H1 (cell line): ENCODE results near the gene KCTD11. TPM values are rescaled to one million over a fixed set of nuclear protein-coding genes. Genes with fewer than 3 reads are reported as not detected.
A peak's percentile ranks its signal among the peaks of the same experiment; 100 is the strongest.

Experiments
- CTCF ChIA-PET: fragments of 300-600 bp; sonication (Branson Sonifier 250); formaldehyde crosslinking; loops from one replicate; lab custom pipeline; 2021; ENCODE audit not compliant: partially characterized antibody; lab: Charles Lee
- POLR2A ChIA-PET: fragments of 300-600 bp; sonication (Branson Sonifier 250); formaldehyde crosslinking; loops from one replicate; lab custom pipeline; 2021; ENCODE audit warnings: inconsistent platforms; ENCODE audit not compliant: partially characterized antibody; lab: Charles Lee
- DNase-seq, 2 experiments: peaks; one replicate each; pipeline versions ENCODE4 v3.0.0 to v3.0.0-alpha.2; 2010 to 2022; ENCODE audit warnings: low spot score in 2 of 2, low read depth in 1 of 2, mixed read lengths in 1 of 2
- FAIRE-seq: peaks from 2 replicates; lab custom pipeline; 2011; peaks lifted over from hg19 to GRCh38; lab: Jason Lieb, UNC
- H2AFZ ChIP-seq: 2 replicates; pipeline ENCODE4 v1.8.1; 2012; ENCODE audit warnings: low read length, inconsistent platforms
- H2AK5ac ChIP-seq: 2 replicates; pipeline ENCODE4 v1.6.1; 2013; ENCODE audit warnings: low read depth, low read length
- H2BK120ac ChIP-seq: replicated peaks from 2 replicates; pipeline ENCODE3; 2013; ENCODE audit warnings: low read depth, low read length, inconsistent platforms
- H2BK12ac ChIP-seq: 2 replicates; pipeline ENCODE4 v1.6.1; 2013; ENCODE audit warnings: low read depth, low read length
- H2BK15ac ChIP-seq: 2 replicates; pipeline ENCODE4 v1.6.1; 2013; ENCODE audit warnings: low read length
- H2BK20ac ChIP-seq: 2 replicates; pipeline ENCODE4 v1.6.1; 2013; ENCODE audit warnings: low read length
- H2BK5ac ChIP-seq: 2 replicates; pipeline ENCODE4 v1.6.1; 2013; ENCODE audit warnings: low read depth, low read length
- H3K14ac ChIP-seq: 2 replicates; pipeline ENCODE4 v1.6.1; 2013; ENCODE audit warnings: inconsistent platforms; ENCODE audit not compliant: insufficient read length
- H3K18ac ChIP-seq: 2 replicates; pipeline ENCODE4 v1.6.1; 2013; ENCODE audit warnings: low read length; ENCODE audit errors: extremely low read depth
- H3K23ac ChIP-seq: 2 replicates; pipeline ENCODE4 v1.6.1; 2013; ENCODE audit warnings: inconsistent platforms; ENCODE audit not compliant: insufficient read length
- H3K23me2 ChIP-seq: 2 replicates; pipeline ENCODE4 v1.6.1; 2013; ENCODE audit warnings: low read depth, low read length
- H3K27ac ChIP-seq: 2 replicates; pipeline ENCODE4 v1.6.1; 2011; ENCODE audit warnings: low read depth, low read length, inconsistent platforms
- H3K27me3 ChIP-seq, 4 experiments: replicated peaks in 1 of 4; 1 replicate in 1 of 4; 2 replicates in 3 of 4; pipeline versions ENCODE4 v1.6.1 to v1.8.1; 2011 to 2013; ENCODE audit warnings: low read length in 3 of 4, mild to moderate bottlenecking in 3 of 4, inconsistent platforms in 2 of 4, mixed read lengths in 2 of 4, moderate library complexity in 1 of 4; ENCODE audit not compliant: control insufficient read depth in 3 of 4, insufficient read depth in 3 of 4; ENCODE audit errors: extremely low read depth in 1 of 4
- H3K36me3 ChIP-seq, 4 experiments: 2 replicates each; pipeline versions ENCODE4 v1.6.1 to v1.8.1; 2011 to 2013; ENCODE audit warnings: mild to moderate bottlenecking in 4 of 4, low read length in 3 of 4, moderate library complexity in 2 of 4, control low read depth in 1 of 4, inconsistent platforms in 1 of 4; ENCODE audit not compliant: insufficient read depth in 4 of 4, control insufficient read depth in 2 of 4
- H3K4ac ChIP-seq: replicated peaks from 2 replicates; pipeline ENCODE3; 2013; ENCODE audit warnings: low read length, low read depth, mixed read lengths, inconsistent platforms; ENCODE audit not compliant: insufficient read length
- H3K4me1 ChIP-seq, 4 experiments: replicated peaks in 1 of 4; 1 replicate in 1 of 4; 2 replicates in 3 of 4; pipeline versions ENCODE4 v1.6.1 to v1.8.1; 2011 to 2013; ENCODE audit warnings: low read length in 3 of 4, inconsistent platforms in 2 of 4, mixed read lengths in 1 of 4; ENCODE audit not compliant: insufficient read depth in 4 of 4, control insufficient read depth in 3 of 4
- H3K4me2 ChIP-seq, 2 experiments: 2 replicates each; pipeline versions ENCODE4 v1.6.1 to v1.8.1; 2011 to 2013; ENCODE audit warnings: low read depth in 2 of 2, low read length in 2 of 2, control low read depth in 1 of 2, inconsistent platforms in 1 of 2, mild to moderate bottlenecking in 1 of 2; ENCODE audit not compliant: insufficient read depth in 1 of 2
- H3K4me3 ChIP-seq, 4 experiments: fragments of 200-600, 300-600 bp in 1 of 4; sonication (generic), shearing (Covaris generic), sonication (Bioruptor Twin) in 1 of 4; 2 replicates each; pipeline versions ENCODE4 v1.5.1 to v1.8.1; 2011 to 2016; ENCODE audit warnings: low read length in 4 of 4, low read depth in 3 of 4, control low read depth in 2 of 4, inconsistent platforms in 2 of 4, mild to moderate bottlenecking in 2 of 4, mixed read lengths in 1 of 4, moderate library complexity in 1 of 4; ENCODE audit not compliant: insufficient read depth in 2 of 4; ENCODE audit errors: extremely low read depth in 1 of 4
- H3K56ac ChIP-seq: replicated peaks from 2 replicates; pipeline ENCODE3; 2013; ENCODE audit warnings: low read depth, mild to moderate bottlenecking, mixed read lengths, low read length, inconsistent platforms; ENCODE audit not compliant: insufficient read length
- H3K79me1 ChIP-seq: 2 replicates; pipeline ENCODE4 v1.6.1; 2013; ENCODE audit warnings: low read depth, low read length, control low read depth
- H3K79me2 ChIP-seq, 2 experiments: 2 replicates each; pipeline versions ENCODE4 v1.6.1 to v1.8.1; 2012 to 2013; ENCODE audit warnings: low read length in 2 of 2, mild to moderate bottlenecking in 2 of 2, inconsistent platforms in 1 of 2; ENCODE audit not compliant: insufficient read depth in 2 of 2, control insufficient read depth in 1 of 2
- H3K9ac ChIP-seq, 4 experiments: replicated peaks in 1 of 4; 1 replicate in 1 of 4; 2 replicates in 3 of 4; pipeline versions ENCODE4 v1.6.1 to v1.8.1; 2011 to 2013; ENCODE audit warnings: low read depth in 3 of 4, low read length in 3 of 4, control low read depth in 2 of 4, mild to moderate bottlenecking in 2 of 4, moderate library complexity in 2 of 4, inconsistent platforms in 1 of 4; ENCODE audit errors: extremely low read depth in 1 of 4
- H3K9me3 ChIP-seq, 2 experiments: 2 replicates each; pipeline versions ENCODE4 v1.6.1 to v1.8.1; 2012 to 2013; ENCODE audit warnings: mild to moderate bottlenecking in 2 of 2, moderate library complexity in 2 of 2, control low read depth in 1 of 2, inconsistent platforms in 1 of 2, low read depth in 1 of 2, low read length in 1 of 2, mixed read lengths in 1 of 2; ENCODE audit not compliant: insufficient read depth in 2 of 2
- H4K20me1 ChIP-seq, 2 experiments: replicated peaks in 1 of 2; 2 replicates each; pipeline versions ENCODE3 to v1.8.1; 2011 to 2013; ENCODE audit warnings: inconsistent platforms in 2 of 2, low read length in 2 of 2, mild to moderate bottlenecking in 1 of 2; ENCODE audit not compliant: insufficient read depth in 2 of 2, control insufficient read depth in 1 of 2
- H4K5ac ChIP-seq: 2 replicates; pipeline ENCODE4 v1.6.1; 2013; ENCODE audit warnings: low read length, low read depth, mixed read lengths, inconsistent platforms; ENCODE audit not compliant: insufficient read length
- H4K8ac ChIP-seq: 2 replicates; pipeline ENCODE4 v1.8.0; 2013; ENCODE audit warnings: mild to moderate bottlenecking, moderate library complexity, low read length, inconsistent platforms; ENCODE audit not compliant: insufficient read depth; ENCODE audit errors: extremely low read depth
- H4K91ac ChIP-seq: replicated peaks from 2 replicates; pipeline ENCODE3; 2013; ENCODE audit warnings: low read length, mixed read lengths, inconsistent platforms; ENCODE audit not compliant: insufficient read length
- ASH2L ChIP-seq: fragments of 200-600, 300-600 bp; sonication (generic); IDR thresholded peaks from one replicate; pipeline ENCODE4 v1.7.1; 2017; ENCODE audit warnings: low read length
- POLR2A ChIP-seq, 2 experiments: IDR thresholded peaks; 1 replicate in 1 of 2; 2 replicates in 1 of 2; pipeline ENCODE4 v1.6.1; 2011; ENCODE audit warnings: low read depth in 2 of 2, low read length in 2 of 2, mild to moderate bottlenecking in 2 of 2; ENCODE audit errors: control extremely low read depth in 1 of 2
- POLR2AphosphoS5 ChIP-seq: IDR thresholded peaks from 2 replicates; pipeline ENCODE4 v1.6.1; 2011; ENCODE audit warnings: low read depth, low read length
- RAD21 ChIP-seq, 2 experiments: IDR thresholded peaks in 1 of 2; conservative IDR thresholded peaks in 1 of 2; 2 replicates each; pipeline ENCODE4 v1.6.1; 2011; ENCODE audit warnings: low read depth in 2 of 2, low read length in 2 of 2, improper control_type of control experiment in 1 of 2, inconsistent platforms in 1 of 2, mild to moderate bottlenecking in 1 of 2, moderate library complexity in 1 of 2
- SAP30 ChIP-seq: fragments of 300-600 bp; sonication (generic); IDR thresholded peaks from 2 replicates; pipeline ENCODE4 v1.7.1; 2012; ENCODE audit warnings: low read length, moderate library complexity, mild to moderate bottlenecking, inconsistent platforms; ENCODE audit not compliant: insufficient read depth, insufficient replicate concordance
- SIN3A ChIP-seq, 2 experiments: IDR thresholded peaks in 1 of 2; conservative IDR thresholded peaks in 1 of 2; 2 replicates each; pipeline ENCODE4 v1.6.1; 2011 to 2012; ENCODE audit warnings: low read length in 2 of 2, improper control_type of control experiment in 1 of 2, low read depth in 1 of 2, mild to moderate bottlenecking in 1 of 2
- SP1 ChIP-seq: IDR thresholded peaks from 2 replicates; pipeline ENCODE4 v1.6.1; 2011; ENCODE audit warnings: low read depth, low read length
- SP2 ChIP-seq: IDR thresholded peaks from 2 replicates; pipeline ENCODE4 v1.6.1; 2012; ENCODE audit warnings: mild to moderate bottlenecking, low read length, inconsistent platforms
- TAF1 ChIP-seq: IDR thresholded peaks from 2 replicates; pipeline ENCODE4 v1.6.1; 2011; ENCODE audit warnings: mild to moderate bottlenecking, low read depth, low read length
- TBP ChIP-seq: IDR thresholded peaks from 2 replicates; pipeline ENCODE4 v1.6.1; 2011; ENCODE audit warnings: low read depth, low read length, improper control_type of control experiment
- WGBS, 2 experiments: shearing (Covaris generic) in 1 of 2; methylation state at CpG; one replicate each; pipeline versions ENCODE4 v1.1.6 to v1.1.7; 2013 to 2015; ENCODE audit warnings: low lambda C conversion rate in 2 of 2, mixed read lengths in 2 of 2, inconsistent platforms in 1 of 2, low coverage in 1 of 2, missing lambda C conversion rate in 1 of 2; ENCODE audit not compliant: insufficient replicate concordance in 2 of 2, insufficient coverage in 1 of 2, insufficient read length in 1 of 2; ENCODE audit errors: extremely low coverage in 1 of 2, missing lambda C conversion rate in 1 of 2; 5-methylcytosine and 5-hydroxymethylcytosine counted together
- polyA plus RNA-seq, 7 experiments: library from polyadenylated mRNA; depleted of rRNA in 3 of 7; stranded (reverse) in 5 of 7; unstranded in 2 of 7; fragments of >200 nt in 5 of 7; fragments of 200-250 nt in 2 of 7; gene quantifications; 1 replicate in 5 of 7; 2 replicates in 1 of 7; 4 replicates in 1 of 7; pipeline versions ENCODE4 v1.2.1 to v1.2.3, GENCODE V29; 2011 to 2013; ENCODE audit warnings: missing spikeins in 2 of 7, mixed read lengths in 2 of 7
- total RNA-seq: library from RNA; stranded (reverse); fragmentation: NEBNext Ultra II Directional; extraction: Animal tissue kit (Norgen Biotek cat#: 25700); gene quantifications from 2 replicates; pipeline ENCODE4 v1.2.1, GENCODE V29; 2021

KCTD11 gene
- total and polyA plus RNA-seq, 2 of the 8 experiments (the other 6 are each of a cell fraction or from before 2014, with no cell fraction given) = 8.6 to 9.2 TPM

GRCh38 chr17:7308625-7309433, 43.1 kb upstream of the KCTD11 start:
- peaks cover 27 to 44% (median 36%) of the 10 kb centered on the region in 4 experiments for H3K36me3 ChIP-seq
- H2BK15ac ChIP-seq = 0 out of 2 replicates have a peak overlapping the region, but pooled peaks have one; percentile 88
- H2BK12ac ChIP-seq = no peak overlapping the region
- peak overlapping the region; percentile 72 for H4K5ac ChIP-seq
- H3K79me2 ChIP-seq = peaks cover 17 to 38% of the 10 kb centered on the region in 2 experiments
- peak overlapping the region; percentile 70 for H2BK120ac ChIP-seq
- no peak overlapping the region for H2AFZ ChIP-seq
- H3K27me3 ChIP-seq = no peaks in the 10 kb centered on the region
- peak overlapping the region; percentile 88 for H4K91ac ChIP-seq
- FAIRE-seq = peak; percentile 19
- peaks cover 12% of the 10 kb centered on the region for H3K79me1 ChIP-seq
- H4K20me1 ChIP-seq = peaks cover 21 to 26% of the 10 kb centered on the region in 2 experiments
- H2AK5ac ChIP-seq = peak overlapping the region; percentile 96; the same call in 1 of the 2 replicates
- H3K56ac ChIP-seq = peak overlapping the region; percentile 94
- peak overlapping the region; percentile 99 for H3K4ac ChIP-seq
- peaks cover 0 to 14% (median 6%) of the 10 kb centered on the region in 4 experiments; a peak in 5 of 7 replicates for H3K4me1 ChIP-seq
- H3K9me3 ChIP-seq = no peaks in the 10 kb centered on the region
- peak in 1 of 2 experiments; percentile 75 for DNase-seq
- CTCF ChIA-PET = interaction anchor here (0.6 to 4.5 kb wide), 7 partner anchors 12 to 263 kb away, joined by 3 to 22 read pairs (median 3); partner anchors contain the start of gene ASGR1
- peak overlapping the region; percentile 92 for H3K27ac ChIP-seq
- WGBS, 2 experiments = 0% methylated on average over 14 of the region's 14 CpGs; no CpG with 5 or more reads in 1 of the 2 experiments
- H3K18ac ChIP-seq = peak overlapping the region; percentile 93
- peak overlapping the region; percentile 88; the same call in 1 of the 2 replicates for H4K8ac ChIP-seq
- peak overlapping the region; percentile 97 for H2BK5ac ChIP-seq
- H3K14ac ChIP-seq = no peak overlapping the region
- TF ChIP-seq SP2 (no peak), ASH2L (peak; percentile 63), TBP (peak; percentile 34; the same call in 1 of the 2 replicates), SP1 (peak; percentile 47; the same call in 1 of the 2 replicates), RAD21 (IDR thresholded peaks at IDR 0.05 in 1 of 2, conservative IDR thresholded peaks at IDR 0.05 in 1 of 2; ENCODE audit: low read depth in 2 of 2, low read length in 2 of 2) (no peak), SIN3A (conservative IDR thresholded peaks at IDR 0.05 in 1 of 2, IDR thresholded peaks at IDR 0.05 in 1 of 2; ENCODE audit: low read depth in 1 of 2, low read length in 2 of 2) (peak; percentile 51 to 70; a peak in 3 of 4 replicates), POLR2AphosphoS5 (peak; percentile 16; the same call in 1 of the 2 replicates), POLR2A (IDR thresholded peaks at IDR 0.05; ENCODE audit: control extremely low read depth in 1 of 2, low read depth in 2 of 2, low read length in 2 of 2) (peak; percentile 50 to 66), TAF1 (0 out of 2 replicates have a peak, but pooled peaks have one; percentile 38), SAP30 (peak; percentile 73)
- peak overlapping the region; percentile 71 to 98 (median 96) for H3K9ac ChIP-seq
- H3K4me2 ChIP-seq = peak overlapping the region; percentile 88 to 99
- POLR2A ChIA-PET = interaction anchor here (0.8 to 11.3 kb wide), 32 partner anchors 9 to 263 kb away, joined by 3 to 223 read pairs (median 5); partner anchors contain the start of genes ACAP1, CLDN7, CTDNEP1 and DLG4
- no peak overlapping the region for H3K23ac ChIP-seq
- peaks cover 10% of the 10 kb centered on the region for H3K23me2 ChIP-seq
- peak overlapping the region; percentile 87 to 97 (median 90) for H3K4me3 ChIP-seq
- H2BK20ac ChIP-seq = 0 out of 2 replicates have a peak overlapping the region, but pooled peaks have one; percentile 32
